ENCODE measurements around the gene RAD50. TPM values are rescaled to one million over a fixed set of nuclear protein-coding genes. Genes with fewer than 3 reads are reported as not detected.

The RAD50 gene
- total RNA-seq, 2 donors from 2014 or later: 49.7 to 50.7 TPM

DNA sequence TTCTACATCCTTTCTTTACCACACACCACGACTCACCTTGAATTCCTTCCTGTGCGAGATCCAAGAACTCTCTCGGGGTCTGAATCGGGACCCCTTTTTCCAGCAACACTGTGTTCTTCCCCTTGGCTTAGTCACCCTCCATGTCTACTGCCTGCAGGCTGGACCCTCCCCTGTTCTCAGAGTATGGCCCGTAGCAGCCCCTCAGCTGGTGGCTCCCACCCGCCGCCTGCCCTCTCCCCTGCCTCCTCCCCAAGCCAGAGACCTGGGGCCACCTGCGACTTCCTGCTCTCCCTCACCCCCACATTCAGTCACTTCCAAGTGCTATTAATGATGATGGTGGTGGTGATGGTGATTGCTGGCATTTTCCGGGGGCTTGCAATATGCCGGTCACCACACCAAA lies 110.5 kb downstream of the RAD50 start:
- Mint-ChIP-seq H3K4me1 (peaks cover 22% of the 10 kb centered on the region), H3K36me3 (ENCODE audit: low read depth) (no peaks in the 10 kb centered on the region), H3K4me3 (no peak overlapping the region), H3K9me3 (no peaks in the 10 kb centered on the region), H3K27me3 (ENCODE audit: insufficient read depth) (no peaks in the 10 kb centered on the region), H3K27ac (no peak overlapping the region)
- peaks cover 9% of the 10 kb centered on the region for H3K4me1 ChIP-seq (ENCODE audit: control insufficient read depth, insufficient read depth, low read length)
- H3K9ac ChIP-seq (ENCODE audit: extremely low read depth, low read length, poor library complexity, severe bottlenecking): no peak overlapping the region
- H3K27me3 ChIP-seq (ENCODE audit: control insufficient read depth, insufficient read depth, low read length, poor library complexity, severe bottlenecking): no peaks in the 10 kb centered on the region
- no peaks in the 10 kb centered on the region for H3K36me3 ChIP-seq (ENCODE audit: control insufficient read depth, insufficient read depth, low read length)
- TF ChIP-seq, protein P1, sequence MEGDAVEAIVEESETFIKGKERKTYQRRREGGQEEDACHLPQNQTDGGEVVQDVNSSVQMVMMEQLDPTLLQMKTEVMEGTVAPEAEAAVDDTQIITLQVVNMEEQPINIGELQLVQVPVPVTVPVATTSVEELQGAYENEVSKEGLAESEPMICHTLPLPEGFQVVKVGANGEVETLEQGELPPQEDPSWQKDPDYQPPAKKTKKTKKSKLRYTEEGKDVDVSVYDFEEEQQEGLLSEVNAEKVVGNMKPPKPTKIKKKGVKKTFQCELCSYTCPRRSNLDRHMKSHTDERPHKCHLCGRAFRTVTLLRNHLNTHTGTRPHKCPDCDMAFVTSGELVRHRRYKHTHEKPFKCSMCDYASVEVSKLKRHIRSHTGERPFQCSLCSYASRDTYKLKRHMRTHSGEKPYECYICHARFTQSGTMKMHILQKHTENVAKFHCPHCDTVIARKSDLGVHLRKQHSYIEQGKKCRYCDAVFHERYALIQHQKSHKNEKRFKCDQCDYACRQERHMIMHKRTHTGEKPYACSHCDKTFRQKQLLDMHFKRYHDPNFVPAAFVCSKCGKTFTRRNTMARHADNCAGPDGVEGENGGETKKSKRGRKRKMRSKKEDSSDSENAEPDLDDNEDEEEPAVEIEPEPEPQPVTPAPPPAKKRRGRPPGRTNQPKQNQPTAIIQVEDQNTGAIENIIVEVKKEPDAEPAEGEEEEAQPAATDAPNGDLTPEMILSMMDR (conservative IDR thresholded peaks at IDR 0.05): no peak
- H3K27ac ChIP-seq (ENCODE audit: low read depth, low read length): no peak overlapping the region
- no peaks in the 10 kb centered on the region for H3K9me3 ChIP-seq (ENCODE audit: control insufficient read depth, low read length)
- WGBS, 2 experiments (ENCODE audit: insufficient coverage in 1 of 2, insufficient read length in 1 of 2): 94% methylated on average over 9 of the region's 10 CpGs; no CpG with 5 or more reads in 1 of the 2 experiments
- DNase-seq: no peak
- H3K4me3 ChIP-seq (ENCODE audit: low read length): no peak overlapping the region

DNA sequence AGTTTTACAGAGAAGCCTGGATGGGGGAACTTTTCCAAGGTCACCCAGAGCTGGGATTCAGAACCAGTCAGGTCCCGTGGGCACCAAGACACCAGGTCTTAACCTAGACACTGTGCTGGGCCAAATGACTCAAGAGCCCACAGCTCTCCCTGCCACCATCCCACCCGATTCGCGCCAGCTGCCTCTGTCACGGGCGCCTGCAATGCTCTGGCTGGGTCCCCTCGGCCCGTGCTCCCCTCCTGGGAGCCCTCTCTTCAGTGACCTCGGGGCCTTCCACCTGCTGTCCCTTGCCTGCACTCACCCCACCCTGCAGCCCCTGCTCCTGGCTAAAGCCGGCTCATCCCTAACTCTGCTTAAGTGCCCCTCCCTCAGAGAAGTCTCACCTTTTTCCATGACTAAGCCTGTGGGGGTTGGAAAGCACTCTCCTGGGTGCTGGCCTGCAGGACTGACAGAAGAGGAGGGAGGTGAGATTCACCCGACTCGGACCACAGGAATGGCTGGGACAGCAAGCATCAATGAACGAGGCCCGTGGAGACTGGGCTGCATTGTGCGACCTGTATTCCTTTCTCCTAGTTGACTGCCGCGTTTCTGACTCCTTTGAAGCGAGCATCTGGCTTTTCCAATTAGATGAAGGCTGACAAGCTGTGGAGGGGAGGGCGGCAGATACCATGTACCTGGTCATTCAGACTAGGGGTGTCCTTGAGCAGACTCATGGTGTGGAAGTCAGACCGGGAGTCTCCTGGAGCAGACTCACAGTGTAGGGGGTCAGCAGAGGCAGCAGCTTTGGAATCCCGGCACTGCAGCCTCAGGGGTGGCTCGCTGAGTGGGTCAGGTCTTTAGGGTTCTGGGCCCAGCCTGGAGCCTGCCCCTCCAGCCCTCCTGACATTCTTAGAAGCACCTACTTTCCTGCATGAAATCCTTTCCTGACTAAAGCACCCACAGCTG lies 111.3 kb downstream of the RAD50 start:
- Mint-ChIP-seq H3K9me3 (no peaks in the 10 kb centered on the region), H3K27ac (no peak overlapping the region), H3K4me1 (peaks cover 21% of the 10 kb centered on the region), H3K27me3 (ENCODE audit: insufficient read depth) (no peaks in the 10 kb centered on the region), H3K36me3 (ENCODE audit: low read depth) (no peaks in the 10 kb centered on the region), H3K4me3 (no peak overlapping the region)
- Histone ChIP-seq H3K27ac (ENCODE audit: low read depth, low read length) (no peak overlapping the region), H3K36me3 (ENCODE audit: control insufficient read depth, insufficient read depth, low read length) (no peaks in the 10 kb centered on the region), H3K4me3 (ENCODE audit: low read length) (no peak overlapping the region), H3K9me3 (ENCODE audit: control insufficient read depth, low read length) (no peaks in the 10 kb centered on the region), H3K9ac (ENCODE audit: extremely low read depth, low read length, poor library complexity, severe bottlenecking) (no peak overlapping the region), H3K27me3 (ENCODE audit: control insufficient read depth, insufficient read depth, low read length, poor library complexity, severe bottlenecking) (no peaks in the 10 kb centered on the region), H3K4me1 (ENCODE audit: control insufficient read depth, insufficient read depth, low read length) (peaks cover 9% of the 10 kb centered on the region)
- DNase-seq: no peak
- WGBS, 2 experiments (ENCODE audit: insufficient coverage in 1 of 2, insufficient read length in 1 of 2): 80 to 82% methylated on average over 17 to 22 of the region's 22 CpGs
- TF ChIP-seq, protein P1 (conservative IDR thresholded peaks at IDR 0.05): no peak

DNA sequence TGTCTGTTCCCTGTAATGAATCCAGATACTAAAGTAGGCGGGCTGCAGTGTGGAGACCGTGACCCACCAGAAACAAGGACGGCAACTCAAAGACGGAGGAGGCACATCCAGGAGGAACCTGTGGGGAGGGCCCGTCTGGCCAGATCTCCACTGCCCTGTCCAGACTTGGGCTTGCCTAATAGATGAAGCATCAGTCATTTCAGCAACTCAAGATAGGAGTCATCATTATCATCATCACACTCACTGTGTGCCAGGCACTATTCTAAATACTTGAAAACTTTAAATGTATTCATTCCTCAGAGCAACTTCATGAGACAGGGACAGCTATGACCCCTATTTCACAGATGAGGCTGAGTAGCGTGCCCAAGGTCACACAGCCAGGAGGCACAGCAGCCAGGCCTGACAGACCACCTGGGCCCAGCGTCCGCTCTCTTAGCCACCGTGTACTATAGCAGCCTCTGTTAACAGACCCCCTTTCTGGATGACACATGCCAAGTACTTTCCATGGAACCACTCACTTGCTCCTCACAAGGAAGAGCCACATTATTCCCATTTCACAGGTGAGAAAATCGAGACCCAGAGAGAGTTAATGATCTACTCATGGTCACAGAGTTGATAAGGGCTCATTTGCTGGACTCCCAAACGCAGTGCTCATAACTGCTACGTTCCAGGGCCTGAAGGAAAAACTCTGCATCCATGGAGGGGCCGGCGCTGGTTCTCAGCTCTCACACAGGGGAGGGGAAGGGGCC lies 112.1 kb downstream of the RAD50 start:
- Mint-ChIP-seq H3K27ac (no peak overlapping the region), H3K4me1 (peaks cover 22% of the 10 kb centered on the region), H3K9me3 (no peaks in the 10 kb centered on the region), H3K27me3 (ENCODE audit: insufficient read depth) (no peaks in the 10 kb centered on the region), H3K4me3 (no peak overlapping the region), H3K36me3 (ENCODE audit: low read depth) (no peaks in the 10 kb centered on the region)
- WGBS, 2 experiments (ENCODE audit: insufficient coverage in 1 of 2, insufficient read length in 1 of 2): 94 to 100% methylated on average over 7 to 14 of the region's 14 CpGs
- TF ChIP-seq, protein P1 (conservative IDR thresholded peaks at IDR 0.05): no peak
- peaks cover 10% of the 10 kb centered on the region for H3K4me1 ChIP-seq (ENCODE audit: control insufficient read depth, insufficient read depth, low read length)
- H3K27ac ChIP-seq (ENCODE audit: low read depth, low read length): no peak overlapping the region
- H3K9me3 ChIP-seq (ENCODE audit: control insufficient read depth, low read length): no peaks in the 10 kb centered on the region
- no peaks in the 10 kb centered on the region for H3K27me3 ChIP-seq (ENCODE audit: control insufficient read depth, insufficient read depth, low read length, poor library complexity, severe bottlenecking)
- H3K4me3 ChIP-seq (ENCODE audit: low read length): no peak overlapping the region
- DNase-seq: no peak
- H3K9ac ChIP-seq (ENCODE audit: extremely low read depth, low read length, poor library complexity, severe bottlenecking): no peak overlapping the region
- no peaks in the 10 kb centered on the region for H3K36me3 ChIP-seq (ENCODE audit: control insufficient read depth, insufficient read depth, low read length)
